IMR-90 (cell line): Measurements from ENCODE around the gene DNTTIP2. TPM values are rescaled to one million over a fixed set of nuclear protein-coding genes. Genes with fewer than 3 reads are reported as not detected.

Experiments used
- ATAC-seq: fragments of 200-7000 bp; cut with Tn5 transposase; 2 replicates; pipeline ENCODE4 v1.9.1; 2020; ENCODE audit warnings: low read depth, mild to moderate bottlenecking, moderate library complexity
- BruUV-seq: library from RNA; stranded (reverse); fragments of 400-500 nt; replicated peaks from 2 replicates; lab custom pipeline; 2021; lab: Mats Ljungman, UMichigan
- CTCF ChIA-PET: fragments of 300-600 bp; formaldehyde crosslinking; extraction: SDS; loops from one replicate; lab custom pipeline; 2021; ENCODE audit warnings: antibody characterized with exemption; lab: Yijun Ruan, JAX
- POLR2A ChIA-PET: fragments of 300-600 bp; sonication (Branson Sonifier 250); formaldehyde crosslinking; loops from one replicate; lab custom pipeline; 2022; ENCODE audit warnings: antibody characterized with exemption; ENCODE audit not compliant: unreplicated experiment; lab: Charles Lee
- DNase-seq: peaks from one replicate; pipeline ENCODE4 v3.0.0; 2013
- H2AFZ ChIP-seq: replicated peaks from 2 replicates; pipeline ENCODE3; 2013; ENCODE audit warnings: low read length, mild to moderate bottlenecking; ENCODE audit not compliant: poor library complexity
- H2AK5ac ChIP-seq: 2 replicates; pipeline ENCODE4 v1.6.1; 2013; ENCODE audit warnings: low read depth, low read length, inconsistent platforms
- H2AK9ac ChIP-seq: replicated peaks from 2 replicates; pipeline ENCODE3; 2013; ENCODE audit warnings: mild to moderate bottlenecking, low read depth, low read length, moderate library complexity; ENCODE audit not compliant: poor library complexity
- H2BK120ac ChIP-seq: 2 replicates; pipeline ENCODE4 v1.6.1; 2013; ENCODE audit warnings: low read depth, low read length, inconsistent platforms
- H2BK15ac ChIP-seq: 3 replicates; pipeline ENCODE4 v1.6.1; 2013; ENCODE audit warnings: low read depth, low read length, inconsistent platforms
- H2BK20ac ChIP-seq: 2 replicates; pipeline ENCODE4 v1.6.1; 2013; ENCODE audit warnings: low read depth, mild to moderate bottlenecking, inconsistent platforms, low read length, moderate library complexity
- H2BK5ac ChIP-seq: 2 replicates; pipeline ENCODE4 v1.6.1; 2013; ENCODE audit warnings: mild to moderate bottlenecking, low read depth, low read length, inconsistent platforms; ENCODE audit not compliant: poor library complexity, severe bottlenecking
- H3K14ac ChIP-seq: replicated peaks from 2 replicates; pipeline ENCODE4 v1.6.1; 2013; ENCODE audit warnings: low read depth, low read length, inconsistent platforms
- H3K18ac ChIP-seq: 2 replicates; pipeline ENCODE4 v1.6.1; 2013; ENCODE audit warnings: low read depth, low read length, control low read depth
- H3K23ac ChIP-seq: 2 replicates; pipeline ENCODE4 v1.6.1; 2013; ENCODE audit warnings: low read depth, low read length, inconsistent platforms
- H3K27ac ChIP-seq: 2 replicates; pipeline ENCODE4 v1.5.1; 2013; ENCODE audit warnings: mild to moderate bottlenecking, control low read depth, low read length; ENCODE audit not compliant: insufficient read depth
- H3K27me3 ChIP-seq: 2 replicates; pipeline ENCODE4 v1.6.1; 2013; ENCODE audit warnings: low read length; ENCODE audit not compliant: control insufficient read depth, insufficient read depth
- H3K36me3 ChIP-seq: 2 replicates; pipeline ENCODE4 v1.6.1; 2013; ENCODE audit warnings: low read length, mixed read lengths; ENCODE audit not compliant: control insufficient read depth, insufficient read depth
- H3K4ac ChIP-seq: 2 replicates; pipeline ENCODE4 v1.6.1; 2013; ENCODE audit warnings: low read depth, low read length, inconsistent platforms
- H3K4me1 ChIP-seq: 2 replicates; pipeline ENCODE4 v1.6.1; 2013; ENCODE audit warnings: low read length, mixed read lengths; ENCODE audit not compliant: control insufficient read depth, insufficient read depth
- H3K4me2 ChIP-seq: 2 replicates; pipeline ENCODE4 v1.6.1; 2013; ENCODE audit warnings: low read depth, mild to moderate bottlenecking, control low read depth, low read length, moderate library complexity
- H3K4me3 ChIP-seq: 2 replicates; pipeline ENCODE4 v1.5.1; 2013; ENCODE audit warnings: low read depth, mild to moderate bottlenecking, control low read depth, low read length, moderate library complexity; ENCODE audit not compliant: insufficient read depth
- H3K56ac ChIP-seq: 2 replicates; pipeline ENCODE4 v1.6.1; 2013; ENCODE audit warnings: low read length, inconsistent platforms; ENCODE audit not compliant: insufficient read depth; ENCODE audit errors: extremely low read depth
- H3K79me1 ChIP-seq, 2 experiments: 2 replicates each; pipeline ENCODE4 v1.6.1; 2013; ENCODE audit warnings: low read length in 2 of 2, inconsistent platforms in 1 of 2, low read depth in 1 of 2
- H3K9ac ChIP-seq: 2 replicates; pipeline ENCODE4 v1.6.1; 2013; ENCODE audit warnings: low read depth, low read length, control low read depth
- H3K9me1 ChIP-seq: 2 replicates; pipeline ENCODE4 v1.6.1; 2013; ENCODE audit warnings: low read length, inconsistent platforms; ENCODE audit not compliant: insufficient read depth
- H3K9me3 ChIP-seq: 2 replicates; pipeline ENCODE4 v1.6.1; 2013; ENCODE audit warnings: low read length; ENCODE audit not compliant: control insufficient read depth, insufficient read depth
- H4K20me1 ChIP-seq: 2 replicates; pipeline ENCODE4 v1.6.1; 2013; ENCODE audit warnings: low read length, inconsistent platforms; ENCODE audit not compliant: insufficient read depth
- H4K5ac ChIP-seq: 2 replicates; pipeline ENCODE4 v1.6.1; 2013; ENCODE audit warnings: mild to moderate bottlenecking, low read depth, low read length, control low read depth
- H4K8ac ChIP-seq, 2 experiments: 2 replicates each; pipeline ENCODE4 v1.6.1; 2013; ENCODE audit warnings: low read depth in 2 of 2, low read length in 2 of 2, control low read depth in 1 of 2, inconsistent platforms in 1 of 2
- H4K91ac ChIP-seq: 2 replicates; pipeline ENCODE4 v1.6.1; 2013; ENCODE audit warnings: low read depth, low read length, inconsistent platforms; ENCODE audit not compliant: insufficient read depth
- BHLHE40 ChIP-seq: fragments of 150-350 bp; IDR thresholded peaks from 2 replicates; pipeline ENCODE4 v1.6.1; 2016; ENCODE audit warnings: mild to moderate bottlenecking, low read depth, low read length
- CEBPB ChIP-seq: IDR thresholded peaks from 2 replicates; pipeline ENCODE4 v1.6.1; 2012; ENCODE audit warnings: low read depth, low read length, improper control_type of control experiment
- CHD1 ChIP-seq: IDR thresholded peaks from 2 replicates; pipeline ENCODE4 v1.6.1; 2012; ENCODE audit warnings: low read depth, low read length, improper control_type of control experiment
- ELK1 ChIP-seq: fragments of 150-350 bp; IDR thresholded peaks from 2 replicates; pipeline ENCODE4 v1.6.1; 2016; ENCODE audit warnings: low read depth, mild to moderate bottlenecking, low read length, moderate library complexity, borderline replicate concordance
- FOS ChIP-seq: fragments of 150-350 bp; IDR thresholded peaks from 2 replicates; pipeline ENCODE4 v1.6.1; 2016; ENCODE audit warnings: low read depth, low read length
- MAFK ChIP-seq: IDR thresholded peaks from 2 replicates; pipeline ENCODE4 v1.6.1; 2012; ENCODE audit warnings: low read depth, low read length, improper control_type of control experiment
- MAZ ChIP-seq: IDR thresholded peaks from 2 replicates; pipeline ENCODE4 v1.6.1; 2012; ENCODE audit warnings: low read depth, mild to moderate bottlenecking, low read length, improper control_type of control experiment, moderate library complexity, borderline replicate concordance
- MXI1 ChIP-seq: IDR thresholded peaks from 2 replicates; pipeline ENCODE4 v1.6.1; 2012; ENCODE audit warnings: low read depth, mild to moderate bottlenecking, low read length, moderate library complexity, borderline replicate concordance
- NFE2L2 ChIP-seq: fragments of 150-350 bp; IDR thresholded peaks from 2 replicates; pipeline ENCODE4 v1.6.1; 2016; ENCODE audit warnings: low read depth, mild to moderate bottlenecking, low read length
- POLR2A ChIP-seq: IDR thresholded peaks from 2 replicates; pipeline ENCODE4 v1.6.1; 2012; ENCODE audit warnings: mild to moderate bottlenecking, low read depth, low read length
- RAD21 ChIP-seq: IDR thresholded peaks from 2 replicates; pipeline ENCODE4 v1.6.1; 2012; ENCODE audit warnings: low read length, improper control_type of control experiment
- RFX5 ChIP-seq: IDR thresholded peaks from 2 replicates; pipeline ENCODE4 v1.8.0; 2012; ENCODE audit warnings: low read depth, mild to moderate bottlenecking, low read length, moderate library complexity
- SMC3 ChIP-seq: fragments of 150-350 bp; IDR thresholded peaks from 2 replicates; pipeline ENCODE4 v1.6.1; 2016; ENCODE audit warnings: low read depth, mild to moderate bottlenecking, antibody characterized with exemption, low read length, moderate library complexity
- WGBS, 2 experiments: methylation state at CpG; one replicate each; pipeline versions ENCODE4 v1.1.5 to v1.1.7; 2013; ENCODE audit warnings: missing lambda C conversion rate in 2 of 2; ENCODE audit not compliant: insufficient read length in 1 of 2; ENCODE audit errors: extremely low coverage in 2 of 2; 5-methylcytosine and 5-hydroxymethylcytosine counted together
- dilution Hi-C: fragments of 300-500 bp; cut with HindIII; formaldehyde crosslinking; loops from one replicate; pipeline ENCODE4 v1.14.3; 2018; ENCODE audit warnings: low sequenced_read_pairs; ENCODE audit not compliant: unreplicated experiment
- in situ Hi-C: fragments of 300-500 bp; cut with MboI; formaldehyde crosslinking; loops from 3 replicates; pipeline ENCODE4 v1.14.3; 2019; ENCODE audit warnings: low sequenced_read_pairs, inconsistent platforms, mixed read lengths
- intact Hi-C: fragments of 100-400 bp; cut with micrococcal nuclease; formaldehyde crosslinking; loops from 2 replicates; pipeline ENCODE4 v1.10.0; 2022
- polyA plus RNA-seq, 3 experiments: library from polyadenylated mRNA; depleted of rRNA; stranded (reverse); fragments of >200 nt; gene quantifications; 2 replicates each; pipeline ENCODE4 v1.2.3, GENCODE V29; 2012; ENCODE audit warnings: low replicate concordance in 1 of 3
- total RNA-seq: library from RNA; depleted of rRNA; stranded (reverse); fragments of >200 nt; gene quantifications from 2 replicates; pipeline ENCODE4 v1.2.3, GENCODE V29; 2012
- TF ChIP-seq, protein P1 (sequence below): fragments of 150-350 bp; IDR thresholded peaks from 2 replicates; pipeline ENCODE4 v1.6.1; 2017; ENCODE audit warnings: mild to moderate bottlenecking, antibody characterized with exemption, low read length, low read depth

The DNTTIP2 gene
- total and polyA plus RNA-seq, 2 of the 4 experiments (the other 2 are of a cell fraction), result 14.2 to 24.4 TPM

DNA sequence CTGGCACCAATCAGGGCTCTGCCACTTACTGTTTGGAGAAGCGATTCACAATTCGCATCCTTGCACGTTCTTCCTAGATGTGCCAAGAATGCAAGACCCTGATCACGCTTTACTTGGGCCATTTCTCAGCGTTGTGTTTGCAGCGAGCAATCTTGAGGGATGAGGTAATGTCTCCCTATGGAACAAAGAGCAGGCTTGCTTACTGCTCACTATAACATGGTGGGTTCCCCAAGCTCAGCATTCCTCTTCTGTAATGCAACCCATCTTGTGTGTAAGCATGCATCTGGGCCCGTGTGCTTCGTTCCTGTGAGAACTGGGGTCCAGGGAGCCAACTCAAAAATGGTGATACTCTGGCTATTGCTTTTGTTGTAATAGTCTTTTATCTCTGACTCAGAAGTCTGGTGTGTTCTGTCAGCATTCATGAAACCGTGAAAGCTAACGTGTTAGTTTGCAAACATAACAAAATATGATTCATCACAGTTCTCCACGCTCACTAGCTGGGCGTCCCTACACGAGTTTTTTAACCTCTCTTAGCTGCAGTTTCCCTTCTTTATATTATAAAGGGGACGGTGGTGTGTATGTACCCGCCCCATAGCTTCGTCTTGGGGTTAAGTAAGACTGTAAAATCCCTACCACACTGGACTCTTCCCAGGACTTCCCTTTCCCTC lies 33.3 kb downstream of the DNTTIP2 start:
- Histone ChIP-seq H3K4me3 (peak overlapping the region; percentile 92), H3K56ac (peak overlapping the region; percentile 68), H2BK20ac (peak overlapping the region; percentile 3), H3K27me3 (no peaks in the 10 kb centered on the region), H4K5ac (peak overlapping the region; percentile 53), H2BK120ac (peak overlapping the region; percentile 73), H3K79me1 (no peaks in the 10 kb centered on the region), H3K27ac (peak overlapping the region; percentile 89), H4K91ac (peak overlapping the region; percentile 42), H4K20me1 (peaks cover 6% of the 10 kb centered on the region; the same call in 1 of the 2 replicates), H3K18ac (peak overlapping the region; percentile 38), H3K14ac (peak overlapping the region; percentile 61), H3K9me1 (peaks cover 10% of the 10 kb centered on the region; the same call in 1 of the 2 replicates), H3K4me2 (peak overlapping the region; percentile 89), H3K9ac (peak overlapping the region; percentile 78), H4K8ac (peak overlapping the region in 1 of 2 experiments; percentile 37; a peak in 3 of 4 replicates), H3K9me3 (no peaks in the 10 kb centered on the region), H3K23ac (peak overlapping the region; percentile 49), H3K4me1 (peaks cover 4% of the 10 kb centered on the region), H2BK15ac (peak overlapping the region; percentile 4; the same call in 1 of the 3 replicates), H3K4ac (peak overlapping the region; percentile 47), H2AK9ac (peak overlapping the region; percentile 63), H2BK5ac (peak overlapping the region; percentile 78), H2AFZ (peak overlapping the region; percentile 100), H2AK5ac (peak overlapping the region; percentile 41; the same call in 1 of the 2 replicates), H3K36me3 (no peaks in the 10 kb centered on the region)
- in situ Hi-C loops (no loop called here), intact Hi-C loops (loop anchor here (2.0 to 5.0 kb wide), 2 partner anchors 498 to 541 kb away; partner anchors contain the start of gene DR1), dilution Hi-C loops (no loop called here)
- ATAC-seq (peak; percentile 16), DNase-seq (peak; percentile 94)
- CTCF ChIA-PET, result interaction anchor here (0.9 to 1.2 kb wide), 4 partner anchors 31 to 490 kb away, joined by 3 to 9 read pairs (median 4); partner anchors contain the start of gene GCLM
- 37% methylated on average over 3 of the region's 16 CpGs; no CpG with 5 or more reads in 1 of the 2 experiments for WGBS, 2 experiments
- POLR2A ChIA-PET, result no interaction called here
- BruUV-seq, result no TSS peak
- no peak for TF ChIP-seq CHD1
- TF ChIP-seq SMC3, result no peak
- peak; percentile 67 for TF ChIP-seq CEBPB
- TF ChIP-seq BHLHE40, result peak; percentile 92
- no peak for TF ChIP-seq ELK1
- TF ChIP-seq, protein P1, sequence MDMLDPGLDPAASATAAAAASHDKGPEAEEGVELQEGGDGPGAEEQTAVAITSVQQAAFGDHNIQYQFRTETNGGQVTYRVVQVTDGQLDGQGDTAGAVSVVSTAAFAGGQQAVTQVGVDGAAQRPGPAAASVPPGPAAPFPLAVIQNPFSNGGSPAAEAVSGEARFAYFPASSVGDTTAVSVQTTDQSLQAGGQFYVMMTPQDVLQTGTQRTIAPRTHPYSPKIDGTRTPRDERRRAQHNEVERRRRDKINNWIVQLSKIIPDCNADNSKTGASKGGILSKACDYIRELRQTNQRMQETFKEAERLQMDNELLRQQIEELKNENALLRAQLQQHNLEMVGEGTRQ, result no peak
- no peak for TF ChIP-seq NFE2L2
- peak; percentile 54 for TF ChIP-seq MAFK
- TF ChIP-seq MXI1, result peak; percentile 68
- TF ChIP-seq FOS, result peak; percentile 75
- TF ChIP-seq MAZ, result no peak
- no peak for TF ChIP-seq RFX5
- no peak for TF ChIP-seq RAD21
- TF ChIP-seq POLR2A, result no peak
